Gastroesophageal sphincter (tissue), 3 donors: ENCODE results near the gene NCR1.

Experiments
- EP300 ChIP-seq: sonication (generic); formaldehyde crosslinking; IDR thresholded peaks from one replicate; pipeline ENCODE4 v1.6.1; 2017; ENCODE audit warnings: antibody characterized with exemption, mild to moderate bottlenecking
- POLR2A ChIP-seq, 2 donors: fragments of 450-650 bp; IDR thresholded peaks; one replicate each; pipeline ENCODE4 v1.6.1; 2017; ENCODE audit warnings: antibody characterized with exemption in 2 of 2, mild to moderate bottlenecking in 2 of 2, moderate library complexity in 1 of 2
- POLR2AphosphoS5 ChIP-seq: sonication (generic); formaldehyde crosslinking; IDR thresholded peaks from one replicate; pipeline ENCODE4 v1.6.1; 2017; ENCODE audit warnings: antibody characterized with exemption
- TF ChIP-seq, protein P1 (sequence below), 4 experiments: fragments of 200-600 bp in 2 of 4; fragments of 450-650 bp in 2 of 4; sonication (generic) in 1 of 4; IDR thresholded peaks; one replicate each; pipeline ENCODE4 v1.5.1; 2017 to 2019; ENCODE audit warnings: antibody characterized with exemption in 4 of 4, mild to moderate bottlenecking in 2 of 4, moderate library complexity in 2 of 4

DNA sequence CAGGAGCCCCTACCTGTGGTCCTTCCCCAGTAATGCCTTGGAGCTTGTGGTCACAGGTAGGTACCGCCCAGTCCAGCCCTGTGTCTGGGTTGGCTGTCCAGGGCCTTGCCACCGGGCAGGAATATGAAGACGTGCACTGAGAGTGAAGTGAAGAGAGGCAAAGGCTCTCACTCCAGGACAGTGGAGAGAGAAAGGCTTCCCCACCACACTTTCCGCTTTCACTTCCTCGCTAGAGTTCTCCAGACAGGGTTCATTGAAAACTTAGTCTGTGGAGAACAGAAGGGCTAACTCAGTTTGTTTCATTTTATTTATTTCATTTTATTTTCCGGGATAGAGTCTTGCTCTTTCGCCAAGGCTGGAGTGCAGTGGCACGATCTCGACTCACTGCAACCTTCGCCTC is 17.7 kb upstream of the NCR1 start:
- TF ChIP-seq, protein P1, sequence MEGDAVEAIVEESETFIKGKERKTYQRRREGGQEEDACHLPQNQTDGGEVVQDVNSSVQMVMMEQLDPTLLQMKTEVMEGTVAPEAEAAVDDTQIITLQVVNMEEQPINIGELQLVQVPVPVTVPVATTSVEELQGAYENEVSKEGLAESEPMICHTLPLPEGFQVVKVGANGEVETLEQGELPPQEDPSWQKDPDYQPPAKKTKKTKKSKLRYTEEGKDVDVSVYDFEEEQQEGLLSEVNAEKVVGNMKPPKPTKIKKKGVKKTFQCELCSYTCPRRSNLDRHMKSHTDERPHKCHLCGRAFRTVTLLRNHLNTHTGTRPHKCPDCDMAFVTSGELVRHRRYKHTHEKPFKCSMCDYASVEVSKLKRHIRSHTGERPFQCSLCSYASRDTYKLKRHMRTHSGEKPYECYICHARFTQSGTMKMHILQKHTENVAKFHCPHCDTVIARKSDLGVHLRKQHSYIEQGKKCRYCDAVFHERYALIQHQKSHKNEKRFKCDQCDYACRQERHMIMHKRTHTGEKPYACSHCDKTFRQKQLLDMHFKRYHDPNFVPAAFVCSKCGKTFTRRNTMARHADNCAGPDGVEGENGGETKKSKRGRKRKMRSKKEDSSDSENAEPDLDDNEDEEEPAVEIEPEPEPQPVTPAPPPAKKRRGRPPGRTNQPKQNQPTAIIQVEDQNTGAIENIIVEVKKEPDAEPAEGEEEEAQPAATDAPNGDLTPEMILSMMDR (IDR thresholded peaks at IDR 0.05): no peak
- TF ChIP-seq POLR2A (IDR thresholded peaks at IDR 0.05): no peak
- TF ChIP-seq POLR2AphosphoS5: no peak
- TF ChIP-seq EP300: no peak
